WTC11 (cell line): ENCODE measurements around the gene TPRG1L. TPM values are rescaled to one million over a fixed set of nuclear protein-coding genes. Genes with fewer than 3 reads are reported as not detected.

Source experiments
- ATAC-seq: fragments of 200-7000 bp; cut with Tn5 transposase; 2 replicates; pipeline ENCODE4 v1.10.0; 2021; ENCODE audit warnings: mild to moderate bottlenecking, moderate library complexity
- CTCF ChIA-PET: fragments of 300-600 bp; sonication (Branson Sonifier 250); formaldehyde crosslinking; loops from one replicate; lab custom pipeline; 2021; ENCODE audit warnings: antibody characterized with exemption; lab: Charles Lee
- POLR2A ChIA-PET: fragments of 350-600 bp; sonication (Branson Sonifier 250); formaldehyde crosslinking; loops from one replicate; lab custom pipeline; 2021; ENCODE audit warnings: antibody characterized with exemption; lab: Charles Lee
- DNase-seq: peaks from one replicate; pipeline ENCODE4 v3.0.0; 2021; ENCODE audit warnings: low spot score
- H3K27ac Mint-ChIP-seq: 2 replicates; pipeline ENCODE4 v1.8.0; 2021; ENCODE audit warnings: mixed read lengths
- H3K27me3 Mint-ChIP-seq: 2 replicates; pipeline ENCODE4 v1.8.0; 2021; ENCODE audit warnings: low read depth, mild to moderate bottlenecking, moderate library complexity, mixed read lengths
- H3K36me3 Mint-ChIP-seq: 2 replicates; pipeline ENCODE4 v1.8.0; 2021; ENCODE audit warnings: mixed read lengths
- H3K4me1 Mint-ChIP-seq: 2 replicates; pipeline ENCODE4 v1.8.0; 2022; ENCODE audit warnings: mixed read lengths
- H3K4me3 Mint-ChIP-seq: 2 replicates; pipeline ENCODE4 v1.8.0; 2021; ENCODE audit warnings: mild to moderate bottlenecking, moderate library complexity, mixed read lengths
- H3K9me3 Mint-ChIP-seq: 2 replicates; pipeline ENCODE4 v1.8.0; 2021; ENCODE audit warnings: mixed read lengths
- EMX1 ChIP-seq: fragments of 250-450 bp; sonication (Bioruptor Pico); IDR thresholded peaks from 2 replicates; pipeline ENCODE4 v1.8.0; 2021; ENCODE audit warnings: mild to moderate bottlenecking
- FOXP1 ChIP-seq: sonication (generic); formaldehyde crosslinking; IDR thresholded peaks from 2 replicates; pipeline ENCODE4 v1.8.0; 2022; ENCODE audit warnings: missing genetic modification reagents, mild to moderate bottlenecking, moderate library complexity, borderline replicate concordance
- TEAD4 ChIP-seq: sonication (generic); formaldehyde crosslinking; IDR thresholded peaks from 2 replicates; pipeline ENCODE4 v1.8.0; 2022; ENCODE audit warnings: mild to moderate bottlenecking, missing genetic modification reagents
- ZNF423 ChIP-seq: fragments of 250-450 bp; sonication (Bioruptor Pico); IDR thresholded peaks from 2 replicates; pipeline ENCODE4 v2.1.2; 2022; ENCODE audit warnings: mild to moderate bottlenecking, moderate library complexity
- total RNA-seq: library from RNA; stranded (reverse); gene quantifications from 3 replicates; pipeline ENCODE4 v1.2.3, GENCODE V29; 2021
- TF ChIP-seq, protein P1 (sequence below): sonication (generic); formaldehyde crosslinking; IDR thresholded peaks from 2 replicates; pipeline ENCODE4 v1.8.1; 2023; ENCODE audit warnings: mild to moderate bottlenecking, missing genetic modification reagents, borderline replicate concordance
- TF ChIP-seq, protein P2 (sequence below): sonication (generic); formaldehyde crosslinking; IDR thresholded peaks from 2 replicates; pipeline ENCODE4 v1.8.0; 2023; ENCODE audit warnings: missing genetic modification reagents
- TF ChIP-seq, protein P3 (sequence below): sonication (generic); formaldehyde crosslinking; conservative IDR thresholded peaks from 2 replicates; pipeline ENCODE4 v1.8.1; 2023; ENCODE audit warnings: mild to moderate bottlenecking, low read depth, missing genetic modification reagents, moderate library complexity
- TF ChIP-seq, protein P4 (sequence below): sonication (generic); formaldehyde crosslinking; IDR thresholded peaks from 2 replicates; pipeline ENCODE4 v1.8.0; 2022; ENCODE audit warnings: mild to moderate bottlenecking, missing genetic modification reagents
- TF ChIP-seq, protein P5 (sequence below): fragments of 250-450 bp; sonication (Bioruptor Pico); conservative IDR thresholded peaks from 2 replicates; pipeline ENCODE4 v1.9.0; 2021; ENCODE audit warnings: mild to moderate bottlenecking
- TF ChIP-seq, protein P6 (sequence below): fragments of 250-450 bp; sonication (Bioruptor Pico); IDR thresholded peaks from 2 replicates; pipeline ENCODE4 v1.8.0; 2021; ENCODE audit warnings: mild to moderate bottlenecking

TPRG1L gene
- total RNA-seq, 1 experiment from 2014 or later, result 20.9 TPM

DNA sequence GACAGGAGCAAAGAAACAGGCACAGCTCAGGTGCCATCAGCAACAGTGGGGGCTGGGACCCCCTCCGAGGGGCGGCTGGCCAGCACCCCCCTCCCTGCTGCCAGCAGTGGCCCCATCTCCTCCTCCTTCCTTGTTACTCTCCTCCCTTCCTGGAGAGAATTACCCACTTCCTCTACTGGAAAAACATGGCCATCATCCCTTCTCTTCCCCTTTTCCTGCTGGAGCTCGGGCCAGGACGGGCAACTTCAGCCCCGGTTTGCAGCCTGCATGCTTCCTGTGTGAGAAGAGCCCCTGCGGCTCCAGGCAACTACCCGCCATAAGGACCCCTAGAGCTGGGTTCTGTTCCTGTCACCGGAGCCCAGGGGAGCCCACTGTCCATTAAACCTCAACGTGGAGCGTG, 31.1 kb upstream of the TPRG1L start (continued):
- TF ChIP-seq, protein P1, sequence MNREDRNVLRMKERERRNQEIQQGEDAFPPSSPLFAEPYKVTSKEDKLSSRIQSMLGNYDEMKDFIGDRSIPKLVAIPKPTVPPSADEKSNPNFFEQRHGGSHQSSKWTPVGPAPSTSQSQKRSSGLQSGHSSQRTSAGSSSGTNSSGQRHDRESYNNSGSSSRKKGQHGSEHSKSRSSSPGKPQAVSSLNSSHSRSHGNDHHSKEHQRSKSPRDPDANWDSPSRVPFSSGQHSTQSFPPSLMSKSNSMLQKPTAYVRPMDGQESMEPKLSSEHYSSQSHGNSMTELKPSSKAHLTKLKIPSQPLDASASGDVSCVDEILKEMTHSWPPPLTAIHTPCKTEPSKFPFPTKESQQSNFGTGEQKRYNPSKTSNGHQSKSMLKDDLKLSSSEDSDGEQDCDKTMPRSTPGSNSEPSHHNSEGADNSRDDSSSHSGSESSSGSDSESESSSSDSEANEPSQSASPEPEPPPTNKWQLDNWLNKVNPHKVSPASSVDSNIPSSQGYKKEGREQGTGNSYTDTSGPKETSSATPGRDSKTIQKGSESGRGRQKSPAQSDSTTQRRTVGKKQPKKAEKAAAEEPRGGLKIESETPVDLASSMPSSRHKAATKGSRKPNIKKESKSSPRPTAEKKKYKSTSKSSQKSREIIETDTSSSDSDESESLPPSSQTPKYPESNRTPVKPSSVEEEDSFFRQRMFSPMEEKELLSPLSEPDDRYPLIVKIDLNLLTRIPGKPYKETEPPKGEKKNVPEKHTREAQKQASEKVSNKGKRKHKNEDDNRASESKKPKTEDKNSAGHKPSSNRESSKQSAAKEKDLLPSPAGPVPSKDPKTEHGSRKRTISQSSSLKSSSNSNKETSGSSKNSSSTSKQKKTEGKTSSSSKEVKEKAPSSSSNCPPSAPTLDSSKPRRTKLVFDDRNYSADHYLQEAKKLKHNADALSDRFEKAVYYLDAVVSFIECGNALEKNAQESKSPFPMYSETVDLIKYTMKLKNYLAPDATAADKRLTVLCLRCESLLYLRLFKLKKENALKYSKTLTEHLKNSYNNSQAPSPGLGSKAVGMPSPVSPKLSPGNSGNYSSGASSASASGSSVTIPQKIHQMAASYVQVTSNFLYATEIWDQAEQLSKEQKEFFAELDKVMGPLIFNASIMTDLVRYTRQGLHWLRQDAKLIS (CRISPR knock-in tag), result no peak
- TF ChIP-seq EMX1 (CRISPR knock-in tag), result no peak

DNA sequence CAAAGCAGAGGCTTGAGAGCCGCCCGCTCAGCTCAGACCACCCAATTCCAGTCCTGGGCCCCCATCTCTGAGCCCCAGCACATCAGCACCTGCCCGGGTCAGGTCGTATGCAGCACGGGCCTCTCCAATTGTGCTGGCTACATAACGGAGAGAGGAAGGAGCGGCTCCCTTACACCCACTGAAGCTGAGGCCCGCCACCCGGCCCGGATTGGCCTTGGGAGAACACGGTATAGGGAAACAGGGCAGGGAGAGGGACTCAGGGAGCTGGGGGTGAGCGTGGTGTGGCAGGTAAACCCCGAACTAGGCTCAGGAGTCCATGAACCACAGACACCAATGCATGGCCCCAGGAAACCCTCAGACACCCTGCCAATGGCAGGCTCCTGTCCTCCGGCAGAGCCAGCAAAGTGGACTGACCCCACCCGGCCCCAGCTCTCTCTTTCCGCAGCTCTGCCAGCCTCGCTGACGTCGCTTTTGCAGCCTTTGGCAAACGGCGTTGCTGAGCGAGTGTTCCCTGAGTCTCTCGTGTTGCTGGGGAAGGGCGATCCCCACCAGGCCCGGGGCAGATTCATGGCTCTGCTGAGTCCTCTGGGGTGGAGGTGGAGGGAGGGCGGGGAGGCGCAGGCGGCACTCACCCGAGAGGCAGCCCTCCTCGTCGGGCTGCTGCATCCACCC, 30.0 kb upstream of the TPRG1L start:
- Mint-ChIP-seq H3K36me3 (no peaks in the 10 kb centered on the region), H3K27ac (no peak overlapping the region; the same call in 1 of the 2 replicates), H3K4me3 (no peak overlapping the region), H3K4me1 (peaks cover 22% of the 10 kb centered on the region), H3K27me3 (no peaks in the 10 kb centered on the region), H3K9me3 (no peaks in the 10 kb centered on the region)
- ATAC-seq, result no peak
- TF ChIP-seq EMX1 (CRISPR knock-in tag) (no peak), TEAD4 (no peak), ZNF423 (CRISPR knock-in tag) (no peak), FOXP1 (CRISPR knock-in tag) (no peak)
- TF ChIP-seq, protein P2, sequence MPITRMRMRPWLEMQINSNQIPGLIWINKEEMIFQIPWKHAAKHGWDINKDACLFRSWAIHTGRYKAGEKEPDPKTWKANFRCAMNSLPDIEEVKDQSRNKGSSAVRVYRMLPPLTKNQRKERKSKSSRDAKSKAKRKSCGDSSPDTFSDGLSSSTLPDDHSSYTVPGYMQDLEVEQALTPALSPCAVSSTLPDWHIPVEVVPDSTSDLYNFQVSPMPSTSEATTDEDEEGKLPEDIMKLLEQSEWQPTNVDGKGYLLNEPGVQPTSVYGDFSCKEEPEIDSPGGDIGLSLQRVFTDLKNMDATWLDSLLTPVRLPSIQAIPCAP (CRISPR knock-in tag), result no peak
- TF ChIP-seq, protein P3, sequence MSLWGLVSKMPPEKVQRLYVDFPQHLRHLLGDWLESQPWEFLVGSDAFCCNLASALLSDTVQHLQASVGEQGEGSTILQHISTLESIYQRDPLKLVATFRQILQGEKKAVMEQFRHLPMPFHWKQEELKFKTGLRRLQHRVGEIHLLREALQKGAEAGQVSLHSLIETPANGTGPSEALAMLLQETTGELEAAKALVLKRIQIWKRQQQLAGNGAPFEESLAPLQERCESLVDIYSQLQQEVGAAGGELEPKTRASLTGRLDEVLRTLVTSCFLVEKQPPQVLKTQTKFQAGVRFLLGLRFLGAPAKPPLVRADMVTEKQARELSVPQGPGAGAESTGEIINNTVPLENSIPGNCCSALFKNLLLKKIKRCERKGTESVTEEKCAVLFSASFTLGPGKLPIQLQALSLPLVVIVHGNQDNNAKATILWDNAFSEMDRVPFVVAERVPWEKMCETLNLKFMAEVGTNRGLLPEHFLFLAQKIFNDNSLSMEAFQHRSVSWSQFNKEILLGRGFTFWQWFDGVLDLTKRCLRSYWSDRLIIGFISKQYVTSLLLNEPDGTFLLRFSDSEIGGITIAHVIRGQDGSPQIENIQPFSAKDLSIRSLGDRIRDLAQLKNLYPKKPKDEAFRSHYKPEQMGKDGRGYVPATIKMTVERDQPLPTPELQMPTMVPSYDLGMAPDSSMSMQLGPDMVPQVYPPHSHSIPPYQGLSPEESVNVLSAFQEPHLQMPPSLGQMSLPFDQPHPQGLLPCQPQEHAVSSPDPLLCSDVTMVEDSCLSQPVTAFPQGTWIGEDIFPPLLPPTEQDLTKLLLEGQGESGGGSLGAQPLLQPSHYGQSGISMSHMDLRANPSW (CRISPR knock-in tag), result no peak
- TF ChIP-seq, protein P4, sequence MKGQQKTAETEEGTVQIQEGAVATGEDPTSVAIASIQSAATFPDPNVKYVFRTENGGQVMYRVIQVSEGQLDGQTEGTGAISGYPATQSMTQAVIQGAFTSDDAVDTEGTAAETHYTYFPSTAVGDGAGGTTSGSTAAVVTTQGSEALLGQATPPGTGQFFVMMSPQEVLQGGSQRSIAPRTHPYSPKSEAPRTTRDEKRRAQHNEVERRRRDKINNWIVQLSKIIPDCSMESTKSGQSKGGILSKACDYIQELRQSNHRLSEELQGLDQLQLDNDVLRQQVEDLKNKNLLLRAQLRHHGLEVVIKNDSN (CRISPR knock-in tag), result no peak
- TF ChIP-seq, protein P5, sequence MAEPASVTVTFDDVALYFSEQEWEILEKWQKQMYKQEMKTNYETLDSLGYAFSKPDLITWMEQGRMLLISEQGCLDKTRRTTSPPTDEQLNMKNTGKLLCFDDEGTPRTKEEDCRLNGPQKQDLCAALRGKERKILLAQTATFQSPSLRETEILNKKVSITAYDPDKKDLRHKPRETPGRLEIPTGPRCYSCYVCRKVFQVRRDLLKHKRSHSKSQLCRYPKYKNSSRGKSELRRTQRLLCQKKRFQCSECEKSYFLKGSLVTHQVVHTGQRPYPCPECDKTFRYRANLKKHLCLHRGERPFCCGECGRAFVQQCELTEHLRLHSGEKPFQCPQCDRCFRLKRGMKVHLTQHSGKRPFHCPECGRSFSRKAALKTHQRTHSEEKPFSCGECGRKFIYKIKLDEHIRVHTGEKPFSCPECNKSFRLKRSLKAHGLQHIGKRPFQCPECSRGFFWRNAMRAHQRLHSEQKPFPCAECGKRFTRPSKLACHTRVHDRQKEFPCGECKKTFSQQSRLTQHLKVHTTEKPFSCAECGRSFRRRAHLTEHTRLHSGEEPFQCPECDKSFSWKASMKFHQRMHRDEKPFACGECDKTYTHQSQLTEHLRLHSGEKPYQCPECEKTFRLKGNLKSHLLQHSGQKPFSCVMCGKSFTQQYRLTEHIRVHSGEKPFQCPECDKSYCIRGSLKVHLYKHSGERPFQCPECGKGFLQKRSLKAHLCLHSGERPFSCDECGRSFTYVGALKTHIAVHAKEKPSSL (CRISPR knock-in tag), result no peak
- TF ChIP-seq, protein P6, sequence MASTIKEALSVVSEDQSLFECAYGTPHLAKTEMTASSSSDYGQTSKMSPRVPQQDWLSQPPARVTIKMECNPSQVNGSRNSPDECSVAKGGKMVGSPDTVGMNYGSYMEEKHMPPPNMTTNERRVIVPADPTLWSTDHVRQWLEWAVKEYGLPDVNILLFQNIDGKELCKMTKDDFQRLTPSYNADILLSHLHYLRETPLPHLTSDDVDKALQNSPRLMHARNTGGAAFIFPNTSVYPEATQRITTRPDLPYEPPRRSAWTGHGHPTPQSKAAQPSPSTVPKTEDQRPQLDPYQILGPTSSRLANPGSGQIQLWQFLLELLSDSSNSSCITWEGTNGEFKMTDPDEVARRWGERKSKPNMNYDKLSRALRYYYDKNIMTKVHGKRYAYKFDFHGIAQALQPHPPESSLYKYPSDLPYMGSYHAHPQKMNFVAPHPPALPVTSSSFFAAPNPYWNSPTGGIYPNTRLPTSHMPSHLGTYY (CRISPR knock-in tag), result no peak
- TF ChIP-seq, protein P1 (CRISPR knock-in tag), result no peak
- no peak for DNase-seq
- CTCF ChIA-PET, result interaction anchor here (0.7 to 5.4 kb wide), 6 partner anchors 25 to 142 kb away, joined by 4 to 65 read pairs (median 6); no protein-coding TSS in a partner anchor
- POLR2A ChIA-PET, result no interaction called here
